LNCAP (cell line): Measurements from ENCODE around the gene CDH20.

Source experiments
- TF ChIP-seq, protein P1 (sequence below): fragments of 450-650 bp; IDR thresholded peaks from 2 replicates; pipeline ENCODE4 v1.5.1; 2017; ENCODE audit warnings: mild to moderate bottlenecking

The CDH20 gene

DNA sequence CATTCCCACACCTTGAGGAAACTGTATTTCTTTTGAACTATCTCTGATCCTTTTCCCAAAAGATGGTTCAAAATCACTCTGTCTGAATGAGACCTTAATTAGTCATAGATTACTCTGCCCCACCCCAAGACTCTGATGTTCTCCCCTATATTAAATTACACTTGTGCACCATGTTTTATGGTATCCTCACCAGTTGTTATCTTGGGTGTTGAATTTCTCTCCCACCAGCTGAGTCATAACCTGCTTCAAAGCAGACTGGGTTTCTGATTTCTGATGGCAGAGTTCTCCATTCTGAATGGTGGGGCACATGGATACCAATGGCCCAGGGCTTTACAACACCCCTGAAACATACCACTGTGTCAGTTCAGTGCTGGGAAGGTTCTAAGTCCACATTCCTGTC lies 15.0 kb downstream of the CDH20 start:
- TF ChIP-seq, protein P1, sequence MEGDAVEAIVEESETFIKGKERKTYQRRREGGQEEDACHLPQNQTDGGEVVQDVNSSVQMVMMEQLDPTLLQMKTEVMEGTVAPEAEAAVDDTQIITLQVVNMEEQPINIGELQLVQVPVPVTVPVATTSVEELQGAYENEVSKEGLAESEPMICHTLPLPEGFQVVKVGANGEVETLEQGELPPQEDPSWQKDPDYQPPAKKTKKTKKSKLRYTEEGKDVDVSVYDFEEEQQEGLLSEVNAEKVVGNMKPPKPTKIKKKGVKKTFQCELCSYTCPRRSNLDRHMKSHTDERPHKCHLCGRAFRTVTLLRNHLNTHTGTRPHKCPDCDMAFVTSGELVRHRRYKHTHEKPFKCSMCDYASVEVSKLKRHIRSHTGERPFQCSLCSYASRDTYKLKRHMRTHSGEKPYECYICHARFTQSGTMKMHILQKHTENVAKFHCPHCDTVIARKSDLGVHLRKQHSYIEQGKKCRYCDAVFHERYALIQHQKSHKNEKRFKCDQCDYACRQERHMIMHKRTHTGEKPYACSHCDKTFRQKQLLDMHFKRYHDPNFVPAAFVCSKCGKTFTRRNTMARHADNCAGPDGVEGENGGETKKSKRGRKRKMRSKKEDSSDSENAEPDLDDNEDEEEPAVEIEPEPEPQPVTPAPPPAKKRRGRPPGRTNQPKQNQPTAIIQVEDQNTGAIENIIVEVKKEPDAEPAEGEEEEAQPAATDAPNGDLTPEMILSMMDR = no peak

DNA sequence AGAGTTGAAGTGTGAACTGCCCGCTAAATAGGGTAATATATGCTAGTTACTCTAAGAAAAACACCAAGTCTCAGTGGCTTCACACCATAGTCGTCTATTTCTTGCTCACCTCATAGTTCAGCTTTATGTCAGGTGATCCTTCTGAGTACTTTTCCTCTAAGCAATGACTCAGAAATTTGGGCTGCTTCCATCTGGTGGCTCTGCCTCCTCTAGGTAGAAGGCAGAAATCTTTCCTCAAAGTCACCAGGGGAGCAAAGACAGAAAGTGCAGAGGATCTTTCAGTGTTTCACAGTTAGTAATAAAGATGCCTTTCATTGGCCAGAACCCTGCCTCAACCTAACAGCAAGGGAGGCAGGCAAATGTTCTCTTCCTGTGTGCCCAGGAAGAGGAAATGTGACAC lies 17.3 kb downstream of the CDH20 start:
- TF ChIP-seq, protein P1 = no peak

DNA sequence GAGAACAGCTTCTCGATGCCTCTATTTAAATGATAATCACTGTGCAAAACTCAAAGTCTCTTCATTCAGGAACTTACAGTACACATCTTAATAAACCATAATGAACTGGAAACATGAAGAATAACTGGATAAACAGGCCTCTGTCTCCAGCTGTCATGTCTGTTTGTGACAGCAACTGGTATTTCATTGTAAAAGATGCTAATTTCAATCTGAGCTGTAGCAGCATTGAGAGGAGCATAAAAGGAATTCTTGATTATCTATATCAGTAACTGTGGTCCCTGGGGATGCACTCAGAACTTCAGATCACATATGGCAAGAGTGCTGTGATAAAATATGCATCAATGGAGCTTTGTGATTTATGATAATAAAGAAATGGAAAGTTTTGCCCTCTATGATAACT lies 18.8 kb downstream of the CDH20 start:
- TF ChIP-seq, protein P1 = no peak

DNA sequence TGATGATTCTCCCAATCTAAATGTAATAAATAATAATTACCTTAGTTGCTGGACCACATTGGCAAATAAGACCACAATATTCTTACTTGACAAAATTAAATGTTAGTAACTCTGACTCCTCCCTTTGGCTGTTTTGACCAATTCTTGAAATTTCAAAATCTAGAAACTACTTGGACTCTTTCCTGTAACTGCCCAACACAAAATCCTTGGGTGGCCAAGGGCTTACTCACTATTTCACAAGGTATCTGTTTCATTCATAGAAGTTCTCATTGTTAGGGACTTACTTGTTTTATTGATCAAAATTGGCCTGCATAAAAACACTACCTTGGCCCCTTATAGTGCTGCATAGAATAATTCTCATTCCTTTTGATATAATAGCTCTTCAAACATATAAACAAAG lies 19.4 kb downstream of the CDH20 start:
- TF ChIP-seq, protein P1 = no peak

DNA sequence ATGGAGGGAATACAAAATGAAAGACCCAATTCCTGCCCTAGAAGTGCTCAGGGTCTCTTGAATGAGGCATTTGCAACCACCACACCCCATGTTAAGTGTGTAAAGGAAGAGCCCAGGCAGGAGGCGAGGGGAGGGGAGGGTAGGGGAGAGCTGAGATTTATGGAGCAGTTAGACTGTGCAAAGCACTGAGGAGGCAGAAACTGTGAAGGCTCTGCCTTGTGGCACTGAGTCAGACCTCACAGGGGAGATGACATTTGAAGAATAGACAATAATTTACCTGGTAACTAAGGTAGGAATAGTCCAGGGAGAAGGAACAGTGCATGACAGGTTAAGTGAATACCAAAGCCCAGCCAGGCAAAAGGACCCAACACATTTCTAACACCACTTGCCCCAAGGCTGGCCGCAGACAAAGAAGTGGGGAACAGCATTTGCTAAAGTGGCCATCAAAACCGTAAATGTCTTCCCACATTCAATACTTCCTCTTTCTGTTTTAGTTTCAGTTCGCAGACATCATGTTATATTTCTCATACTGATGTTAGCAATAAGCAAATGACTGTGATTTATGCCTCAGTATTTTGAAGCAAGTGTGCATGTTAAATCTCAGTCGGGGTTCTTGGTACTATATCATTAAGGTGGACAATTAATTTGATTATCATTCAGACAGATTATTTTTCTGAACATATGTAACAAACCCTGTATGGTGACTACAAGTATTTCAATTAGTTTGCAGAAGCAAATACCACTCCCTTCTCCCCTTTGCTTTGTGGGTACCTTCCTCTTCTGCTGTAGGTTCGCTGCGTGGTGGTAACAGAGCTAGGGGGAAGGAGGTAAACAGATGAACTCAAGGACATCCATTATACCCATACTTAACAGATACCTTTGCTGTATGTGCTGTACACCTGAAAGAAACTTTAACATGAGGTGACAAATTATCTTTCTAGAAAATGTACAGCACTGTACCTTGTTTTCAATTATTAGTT lies 27.5 kb downstream of the CDH20 start:
- TF ChIP-seq, protein P1 = no peak

DNA sequence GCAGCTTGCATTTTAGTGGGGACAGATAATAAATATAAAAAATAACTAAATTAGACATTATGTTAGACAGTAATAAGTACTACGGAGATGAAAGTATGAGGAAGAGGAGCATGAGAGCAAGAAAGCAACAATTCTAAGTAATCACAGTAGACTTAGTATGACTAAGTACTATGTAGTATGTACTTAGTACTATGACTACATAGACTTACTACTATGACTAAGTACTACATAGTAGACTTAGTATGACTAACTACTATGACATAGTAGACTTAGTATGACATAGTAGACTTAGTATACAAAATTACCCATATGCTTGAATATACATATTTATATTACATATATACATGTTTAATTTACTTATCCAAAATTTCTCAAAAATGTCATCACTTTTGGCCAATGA lies 29.3 kb downstream of the CDH20 start:
- TF ChIP-seq, protein P1 = no peak

DNA sequence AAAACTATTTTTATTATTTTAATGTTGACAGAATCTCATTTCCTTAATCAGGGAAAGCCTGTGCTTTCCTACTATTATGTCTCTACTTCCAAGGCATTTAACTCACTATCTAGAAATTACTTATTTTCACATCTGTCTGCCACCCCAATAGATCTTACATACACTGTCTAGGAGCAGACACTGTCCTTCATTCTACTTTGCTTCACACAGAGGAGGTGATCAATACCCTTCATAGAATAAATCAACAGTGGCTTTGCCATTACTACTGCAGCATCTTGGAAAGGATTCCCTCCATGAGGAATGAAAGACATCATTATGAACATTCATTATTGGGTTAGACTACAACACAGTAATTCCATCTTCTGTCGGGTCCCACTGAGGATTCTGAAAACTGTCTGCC lies 31.7 kb downstream of the CDH20 start:
- TF ChIP-seq, protein P1 = no peak
